HEK293 (cell line): ENCODE results near the gene DHRS7B.
A peak's percentile ranks its signal among the peaks of the same experiment; 100 is the strongest.

Source experiments
- BCL6B ChIP-seq: fragments of 450-650 bp; formaldehyde crosslinking; IDR thresholded peaks from 2 replicates; pipeline ENCODE4 v1.5.1; 2017; ENCODE audit warnings: missing biosample characterization, missing genetic modification characterization
- GLI4 ChIP-seq: fragments of 450-650 bp; formaldehyde crosslinking; IDR thresholded peaks from 2 replicates; pipeline ENCODE4 v1.5.1; 2016; ENCODE audit warnings: missing biosample characterization, missing genetic modification characterization
- MYNN ChIP-seq: fragments of 450-650 bp; formaldehyde crosslinking; IDR thresholded peaks from 2 replicates; pipeline ENCODE4 v1.5.1; 2016; ENCODE audit warnings: missing biosample characterization, missing genetic modification characterization, borderline replicate concordance
- SALL2 ChIP-seq: fragments of 450-650 bp; formaldehyde crosslinking; IDR thresholded peaks from 2 replicates; pipeline ENCODE4 v1.5.0; 2017; ENCODE audit warnings: missing biosample characterization, mild to moderate bottlenecking, missing genetic modification characterization, borderline replicate concordance
- ZBTB20 ChIP-seq: fragments of 450-650 bp; formaldehyde crosslinking; IDR thresholded peaks from 2 replicates; pipeline ENCODE4 v1.5.1; 2016; ENCODE audit warnings: missing biosample characterization, missing genetic modification characterization
- ZBTB7A ChIP-seq: fragments of 450-650 bp; formaldehyde crosslinking; IDR thresholded peaks from 2 replicates; pipeline ENCODE4 v1.5.1; 2016; ENCODE audit warnings: low read depth, missing biosample characterization, missing genetic modification characterization
- ZFHX2 ChIP-seq: fragments of 450-650 bp; formaldehyde crosslinking; conservative IDR thresholded peaks from 2 replicates; pipeline ENCODE4 v1.5.1; 2016; ENCODE audit warnings: missing biosample characterization, missing genetic modification characterization
- ZIC2 ChIP-seq: fragments of 450-650 bp; formaldehyde crosslinking; IDR thresholded peaks from 2 replicates; pipeline ENCODE4 v1.5.1; 2016; ENCODE audit warnings: missing biosample characterization, missing genetic modification characterization
- ZNF239 ChIP-seq: fragments of 450-650 bp; formaldehyde crosslinking; IDR thresholded peaks from 2 replicates; pipeline ENCODE4 v1.5.1; 2016; ENCODE audit warnings: missing biosample characterization, missing genetic modification characterization
- ZNF274 ChIP-seq, 2 experiments: fragments of 200-500 bp in 1 of 2; fragments of 450-650 bp in 1 of 2; sonication (Bioruptor generic) in 1 of 2; formaldehyde crosslinking in 1 of 2; IDR thresholded peaks; 2 replicates each; pipeline versions ENCODE4 v1.5.1 to v1.6.1; 2014 to 2016; ENCODE audit warnings: borderline replicate concordance in 1 of 2, inconsistent platforms in 1 of 2, low read length in 1 of 2, missing biosample characterization in 1 of 2, missing genetic modification characterization in 1 of 2
- ZNF362 ChIP-seq: fragments of 450-650 bp; formaldehyde crosslinking; IDR thresholded peaks from 2 replicates; pipeline ENCODE4 v1.5.1; 2016; ENCODE audit warnings: missing biosample characterization, missing genetic modification characterization
- ZNF501 ChIP-seq: fragments of 450-650 bp; formaldehyde crosslinking; IDR thresholded peaks from 2 replicates; pipeline ENCODE4 v1.5.1; 2016; ENCODE audit warnings: missing biosample characterization, missing genetic modification characterization
- ZNF514 ChIP-seq: fragments of 450-650 bp; formaldehyde crosslinking; IDR thresholded peaks from 2 replicates; pipeline ENCODE4 v1.5.1; 2016; ENCODE audit warnings: missing biosample characterization, missing genetic modification characterization
- ZNF530 ChIP-seq: fragments of 450-650 bp; formaldehyde crosslinking; IDR thresholded peaks from 2 replicates; pipeline ENCODE4 v1.5.1; 2016; ENCODE audit warnings: low read depth, missing biosample characterization, missing genetic modification characterization
- ZNF558 ChIP-seq: fragments of 450-650 bp; formaldehyde crosslinking; IDR thresholded peaks from 2 replicates; pipeline ENCODE4 v1.5.1; 2016; ENCODE audit warnings: missing biosample characterization, missing genetic modification characterization
- ZNF571 ChIP-seq: fragments of 450-650 bp; formaldehyde crosslinking; IDR thresholded peaks from 2 replicates; pipeline ENCODE4 v1.5.0; 2017; ENCODE audit warnings: missing biosample characterization, missing genetic modification characterization
- ZNF610 ChIP-seq: fragments of 450-650 bp; formaldehyde crosslinking; IDR thresholded peaks from 2 replicates; pipeline ENCODE4 v1.5.1; 2016; ENCODE audit warnings: missing biosample characterization, missing genetic modification characterization, borderline replicate concordance
- ZNF624 ChIP-seq: fragments of 450-650 bp; formaldehyde crosslinking; IDR thresholded peaks from 2 replicates; pipeline ENCODE4 v1.5.1; 2017; ENCODE audit warnings: missing biosample characterization, missing genetic modification characterization
- ZNF747 ChIP-seq: fragments of 450-650 bp; formaldehyde crosslinking; IDR thresholded peaks from 2 replicates; pipeline ENCODE4 v1.5.1; 2016; ENCODE audit warnings: missing biosample characterization, missing genetic modification characterization
- ZNF768 ChIP-seq: fragments of 450-650 bp; formaldehyde crosslinking; IDR thresholded peaks from 2 replicates; pipeline ENCODE4 v1.5.1; 2018; ENCODE audit warnings: missing biosample characterization, mild to moderate bottlenecking, missing genetic modification characterization
- ZSCAN30 ChIP-seq: fragments of 450-650 bp; IDR thresholded peaks from 2 replicates; pipeline ENCODE4 v1.5.1; 2018; ENCODE audit warnings: missing biosample characterization, mild to moderate bottlenecking, missing genetic modification characterization, moderate library complexity
- ZXDB ChIP-seq: fragments of 450-650 bp; formaldehyde crosslinking; IDR thresholded peaks from 2 replicates; pipeline ENCODE4 v1.5.1; 2016; ENCODE audit warnings: missing biosample characterization, missing genetic modification characterization
- TF ChIP-seq, protein P1 (sequence below): fragments of 450-650 bp; formaldehyde crosslinking; IDR thresholded peaks from 2 replicates; pipeline ENCODE4 v1.5.1; 2016; ENCODE audit warnings: missing biosample characterization, missing genetic modification characterization
- TF ChIP-seq, protein P2 (sequence below): fragments of 450-650 bp; IDR thresholded peaks from 2 replicates; pipeline ENCODE4 v1.5.1; 2018; ENCODE audit warnings: missing biosample characterization, mild to moderate bottlenecking, missing genetic modification characterization
- TF ChIP-seq, protein P3 (sequence below): fragments of 450-650 bp; formaldehyde crosslinking; IDR thresholded peaks from 2 replicates; pipeline ENCODE4 v1.5.1; 2016; ENCODE audit warnings: missing biosample characterization, missing genetic modification characterization
- TF ChIP-seq, protein P4 (sequence below): fragments of 450-650 bp; formaldehyde crosslinking; conservative IDR thresholded peaks from 2 replicates; pipeline ENCODE4 v1.5.1; 2016; ENCODE audit warnings: low read depth, missing biosample characterization, missing genetic modification characterization

Gene DHRS7B

DNA sequence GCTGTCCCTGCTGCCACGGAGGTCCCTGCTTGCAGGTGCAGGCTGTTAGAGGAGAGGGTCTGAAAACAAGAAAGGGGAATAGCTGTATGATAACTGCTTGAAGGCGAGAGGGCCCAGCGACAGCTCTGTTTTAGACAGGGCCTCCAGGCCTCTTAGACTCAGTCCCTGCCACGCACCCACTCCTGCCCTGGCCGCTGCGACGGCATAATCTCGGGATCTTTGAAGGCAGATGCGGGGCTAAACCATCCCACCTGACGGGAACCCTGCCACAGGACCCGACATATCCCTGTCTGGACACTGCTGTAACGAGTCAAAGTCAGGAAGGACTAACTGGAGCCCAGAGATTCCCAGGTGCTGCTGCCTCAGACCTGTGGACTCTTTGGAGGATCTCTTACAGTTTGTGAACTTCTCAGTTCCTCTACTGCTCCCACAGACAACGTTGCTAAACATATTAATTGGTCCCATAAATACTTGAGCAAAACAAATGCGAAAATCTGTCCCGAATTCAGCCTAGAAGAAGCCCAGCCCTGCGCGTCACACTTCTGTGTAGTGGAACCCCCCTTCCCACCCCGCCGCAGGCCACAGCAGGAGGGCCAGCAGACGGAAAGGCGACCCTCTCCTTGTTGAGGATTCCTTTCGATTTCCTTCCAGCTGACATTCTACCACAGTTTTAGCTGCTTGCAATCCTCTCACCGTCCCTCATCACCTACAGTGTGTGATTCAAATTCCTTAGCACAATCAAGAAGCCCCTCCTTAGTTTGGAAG lies 88.2 kb downstream of the DHRS7B start (continued):
- TF ChIP-seq ZNF362 (tag by site-specific recombination) (no peak), ZSCAN30 (0 out of 2 replicates have a peak, but pooled peaks have one; percentile 3), ZNF501 (tag by site-specific recombination) (peak; percentile 27; the same call in 1 of the 2 replicates), ZBTB20 (tag by site-specific recombination) (peak; percentile 75), ZNF624 (tag by site-specific recombination) (no peak), ZNF530 (no peak), ZNF571 (tag by site-specific recombination) (no peak), ZXDB (tag by site-specific recombination) (no peak), ZNF768 (tag by site-specific recombination) (no peak), ZNF558 (no peak), ZNF274 (IDR thresholded peaks at IDR 0.05; ENCODE audit: low read length) (no peak), ZNF274 (tag by site-specific recombination; IDR thresholded peaks at IDR 0.05; ENCODE audit: borderline replicate concordance) (no peak), ZNF747 (tag by site-specific recombination) (no peak), ZIC2 (tag by site-specific recombination) (peak; percentile 14; the same call in 1 of the 2 replicates), ZNF239 (tag by site-specific recombination) (no peak), ZNF610 (tag by site-specific recombination) (no peak), ZBTB7A (tag by site-specific recombination) (no peak), SALL2 (tag by site-specific recombination) (no peak), BCL6B (tag by site-specific recombination) (no peak), ZFHX2 (tag by site-specific recombination) (no peak), GLI4 (tag by site-specific recombination) (0 out of 2 replicates have a peak, but pooled peaks have one; percentile 3), ZNF514 (tag by site-specific recombination) (no peak), MYNN (tag by site-specific recombination) (no peak)
- TF ChIP-seq, protein P1, sequence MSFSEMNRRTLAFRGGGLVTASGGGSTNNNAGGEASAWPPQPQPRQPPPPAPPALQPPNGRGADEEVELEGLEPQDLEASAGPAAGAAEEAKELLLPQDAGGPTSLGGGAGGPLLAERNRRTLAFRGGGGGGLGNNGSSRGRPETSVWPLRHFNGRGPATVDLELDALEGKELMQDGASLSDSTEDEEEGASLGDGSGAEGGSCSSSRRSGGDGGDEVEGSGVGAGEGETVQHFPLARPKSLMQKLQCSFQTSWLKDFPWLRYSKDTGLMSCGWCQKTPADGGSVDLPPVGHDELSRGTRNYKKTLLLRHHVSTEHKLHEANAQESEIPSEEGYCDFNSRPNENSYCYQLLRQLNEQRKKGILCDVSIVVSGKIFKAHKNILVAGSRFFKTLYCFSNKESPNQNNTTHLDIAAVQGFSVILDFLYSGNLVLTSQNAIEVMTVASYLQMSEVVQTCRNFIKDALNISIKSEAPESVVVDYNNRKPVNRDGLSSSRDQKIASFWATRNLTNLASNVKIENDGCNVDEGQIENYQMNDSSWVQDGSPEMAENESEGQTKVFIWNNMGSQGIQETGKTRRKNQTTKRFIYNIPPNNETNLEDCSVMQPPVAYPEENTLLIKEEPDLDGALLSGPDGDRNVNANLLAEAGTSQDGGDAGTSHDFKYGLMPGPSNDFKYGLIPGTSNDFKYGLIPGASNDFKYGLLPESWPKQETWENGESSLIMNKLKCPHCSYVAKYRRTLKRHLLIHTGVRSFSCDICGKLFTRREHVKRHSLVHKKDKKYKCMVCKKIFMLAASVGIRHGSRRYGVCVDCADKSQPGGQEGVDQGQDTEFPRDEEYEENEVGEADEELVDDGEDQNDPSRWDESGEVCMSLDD (tag by site-specific recombination), result no peak
- TF ChIP-seq, protein P2, sequence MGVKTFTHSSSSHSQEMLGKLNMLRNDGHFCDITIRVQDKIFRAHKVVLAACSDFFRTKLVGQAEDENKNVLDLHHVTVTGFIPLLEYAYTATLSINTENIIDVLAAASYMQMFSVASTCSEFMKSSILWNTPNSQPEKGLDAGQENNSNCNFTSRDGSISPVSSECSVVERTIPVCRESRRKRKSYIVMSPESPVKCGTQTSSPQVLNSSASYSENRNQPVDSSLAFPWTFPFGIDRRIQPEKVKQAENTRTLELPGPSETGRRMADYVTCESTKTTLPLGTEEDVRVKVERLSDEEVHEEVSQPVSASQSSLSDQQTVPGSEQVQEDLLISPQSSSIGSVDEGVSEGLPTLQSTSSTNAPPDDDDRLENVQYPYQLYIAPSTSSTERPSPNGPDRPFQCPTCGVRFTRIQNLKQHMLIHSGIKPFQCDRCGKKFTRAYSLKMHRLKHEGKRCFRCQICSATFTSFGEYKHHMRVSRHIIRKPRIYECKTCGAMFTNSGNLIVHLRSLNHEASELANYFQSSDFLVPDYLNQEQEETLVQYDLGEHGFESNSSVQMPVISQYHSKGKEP, result no peak
- TF ChIP-seq, protein P3, sequence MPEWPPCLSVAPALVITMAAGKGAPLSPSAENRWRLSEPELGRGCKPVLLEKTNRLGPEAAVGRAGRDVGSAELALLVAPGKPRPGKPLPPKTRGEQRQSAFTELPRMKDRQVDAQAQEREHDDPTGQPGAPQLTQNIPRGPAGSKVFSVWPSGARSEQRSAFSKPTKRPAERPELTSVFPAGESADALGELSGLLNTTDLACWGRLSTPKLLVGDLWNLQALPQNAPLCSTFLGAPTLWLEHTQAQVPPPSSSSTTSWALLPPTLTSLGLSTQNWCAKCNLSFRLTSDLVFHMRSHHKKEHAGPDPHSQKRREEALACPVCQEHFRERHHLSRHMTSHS, result no peak
- TF ChIP-seq, protein P4, sequence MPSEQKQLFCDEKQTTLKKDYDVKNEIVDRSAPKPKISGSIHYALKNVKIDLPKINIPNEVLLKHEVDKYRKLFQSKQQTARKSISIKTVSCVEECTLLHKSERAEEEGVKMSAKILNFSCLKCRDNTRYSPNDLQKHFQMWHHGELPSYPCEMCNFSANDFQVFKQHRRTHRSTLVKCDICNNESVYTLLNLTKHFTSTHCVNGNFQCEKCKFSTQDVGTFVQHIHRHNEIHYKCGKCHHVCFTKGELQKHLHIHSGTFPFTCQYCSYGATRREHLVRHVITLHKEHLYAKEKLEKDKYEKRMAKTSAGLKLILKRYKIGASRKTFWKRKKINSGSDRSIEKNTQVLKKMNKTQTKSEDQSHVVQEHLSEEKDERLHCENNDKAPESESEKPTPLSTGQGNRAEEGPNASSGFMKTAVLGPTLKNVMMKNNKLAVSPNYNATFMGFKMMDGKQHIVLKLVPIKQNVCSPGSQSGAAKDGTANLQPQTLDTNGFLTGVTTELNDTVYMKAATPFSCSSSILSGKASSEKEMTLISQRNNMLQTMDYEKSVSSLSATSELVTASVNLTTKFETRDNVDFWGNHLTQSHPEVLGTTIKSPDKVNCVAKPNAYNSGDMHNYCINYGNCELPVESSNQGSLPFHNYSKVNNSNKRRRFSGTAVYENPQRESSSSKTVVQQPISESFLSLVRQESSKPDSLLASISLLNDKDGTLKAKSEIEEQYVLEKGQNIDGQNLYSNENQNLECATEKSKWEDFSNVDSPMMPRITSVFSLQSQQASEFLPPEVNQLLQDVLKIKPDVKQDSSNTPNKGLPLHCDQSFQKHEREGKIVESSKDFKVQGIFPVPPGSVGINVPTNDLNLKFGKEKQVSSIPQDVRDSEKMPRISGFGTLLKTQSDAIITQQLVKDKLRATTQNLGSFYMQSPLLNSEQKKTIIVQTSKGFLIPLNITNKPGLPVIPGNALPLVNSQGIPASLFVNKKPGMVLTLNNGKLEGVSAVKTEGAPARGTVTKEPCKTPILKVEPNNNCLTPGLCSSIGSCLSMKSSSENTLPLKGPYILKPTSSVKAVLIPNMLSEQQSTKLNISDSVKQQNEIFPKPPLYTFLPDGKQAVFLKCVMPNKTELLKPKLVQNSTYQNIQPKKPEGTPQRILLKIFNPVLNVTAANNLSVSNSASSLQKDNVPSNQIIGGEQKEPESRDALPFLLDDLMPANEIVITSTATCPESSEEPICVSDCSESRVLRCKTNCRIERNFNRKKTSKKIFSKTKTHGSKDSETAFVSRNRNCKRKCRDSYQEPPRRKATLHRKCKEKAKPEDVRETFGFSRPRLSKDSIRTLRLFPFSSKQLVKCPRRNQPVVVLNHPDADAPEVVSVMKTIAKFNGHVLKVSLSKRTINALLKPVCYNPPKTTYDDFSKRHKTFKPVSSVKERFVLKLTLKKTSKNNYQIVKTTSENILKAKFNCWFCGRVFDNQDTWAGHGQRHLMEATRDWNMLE, result no peak
